IMR-90 (cell line): ENCODE data around the gene TEX2. TPM values are rescaled to one million over a fixed set of nuclear protein-coding genes. Genes with fewer than 3 reads are reported as not detected.

Experiments used
- ATAC-seq: fragments of 200-7000 bp; cut with Tn5 transposase; 2 replicates; pipeline ENCODE4 v1.9.1; 2020; ENCODE audit warnings: low read depth, mild to moderate bottlenecking, moderate library complexity
- BruUV-seq: library from RNA; stranded (reverse); fragments of 400-500 nt; replicated peaks from 2 replicates; lab custom pipeline; 2021; lab: Mats Ljungman, UMichigan
- CTCF ChIA-PET: fragments of 300-600 bp; formaldehyde crosslinking; extraction: SDS; loops from one replicate; lab custom pipeline; 2021; ENCODE audit warnings: antibody characterized with exemption; lab: Yijun Ruan, JAX
- POLR2A ChIA-PET: fragments of 300-600 bp; sonication (Branson Sonifier 250); formaldehyde crosslinking; loops from one replicate; lab custom pipeline; 2022; ENCODE audit warnings: antibody characterized with exemption; ENCODE audit not compliant: unreplicated experiment; lab: Charles Lee
- DNase-seq: peaks from one replicate; pipeline ENCODE4 v3.0.0; 2013
- H2AFZ ChIP-seq: replicated peaks from 2 replicates; pipeline ENCODE3; 2013; ENCODE audit warnings: low read length, mild to moderate bottlenecking; ENCODE audit not compliant: poor library complexity
- H2AK5ac ChIP-seq: 2 replicates; pipeline ENCODE4 v1.6.1; 2013; ENCODE audit warnings: low read depth, low read length, inconsistent platforms
- H2AK9ac ChIP-seq: replicated peaks from 2 replicates; pipeline ENCODE3; 2013; ENCODE audit warnings: mild to moderate bottlenecking, low read depth, low read length, moderate library complexity; ENCODE audit not compliant: poor library complexity
- H2BK120ac ChIP-seq: 2 replicates; pipeline ENCODE4 v1.6.1; 2013; ENCODE audit warnings: low read depth, low read length, inconsistent platforms
- H2BK15ac ChIP-seq: 3 replicates; pipeline ENCODE4 v1.6.1; 2013; ENCODE audit warnings: low read depth, low read length, inconsistent platforms
- H2BK20ac ChIP-seq: 2 replicates; pipeline ENCODE4 v1.6.1; 2013; ENCODE audit warnings: low read depth, mild to moderate bottlenecking, inconsistent platforms, low read length, moderate library complexity
- H2BK5ac ChIP-seq: 2 replicates; pipeline ENCODE4 v1.6.1; 2013; ENCODE audit warnings: mild to moderate bottlenecking, low read depth, low read length, inconsistent platforms; ENCODE audit not compliant: poor library complexity, severe bottlenecking
- H3K14ac ChIP-seq: replicated peaks from 2 replicates; pipeline ENCODE4 v1.6.1; 2013; ENCODE audit warnings: low read depth, low read length, inconsistent platforms
- H3K18ac ChIP-seq: 2 replicates; pipeline ENCODE4 v1.6.1; 2013; ENCODE audit warnings: low read depth, low read length, control low read depth
- H3K23ac ChIP-seq: 2 replicates; pipeline ENCODE4 v1.6.1; 2013; ENCODE audit warnings: low read depth, low read length, inconsistent platforms
- H3K27ac ChIP-seq: 2 replicates; pipeline ENCODE4 v1.5.1; 2013; ENCODE audit warnings: mild to moderate bottlenecking, control low read depth, low read length; ENCODE audit not compliant: insufficient read depth
- H3K27me3 ChIP-seq: 2 replicates; pipeline ENCODE4 v1.6.1; 2013; ENCODE audit warnings: low read length; ENCODE audit not compliant: control insufficient read depth, insufficient read depth
- H3K36me3 ChIP-seq: 2 replicates; pipeline ENCODE4 v1.6.1; 2013; ENCODE audit warnings: low read length, mixed read lengths; ENCODE audit not compliant: control insufficient read depth, insufficient read depth
- H3K4ac ChIP-seq: 2 replicates; pipeline ENCODE4 v1.6.1; 2013; ENCODE audit warnings: low read depth, low read length, inconsistent platforms
- H3K4me1 ChIP-seq: 2 replicates; pipeline ENCODE4 v1.6.1; 2013; ENCODE audit warnings: low read length, mixed read lengths; ENCODE audit not compliant: control insufficient read depth, insufficient read depth
- H3K4me2 ChIP-seq: 2 replicates; pipeline ENCODE4 v1.6.1; 2013; ENCODE audit warnings: low read depth, mild to moderate bottlenecking, control low read depth, low read length, moderate library complexity
- H3K4me3 ChIP-seq: 2 replicates; pipeline ENCODE4 v1.5.1; 2013; ENCODE audit warnings: low read depth, mild to moderate bottlenecking, control low read depth, low read length, moderate library complexity; ENCODE audit not compliant: insufficient read depth
- H3K56ac ChIP-seq: 2 replicates; pipeline ENCODE4 v1.6.1; 2013; ENCODE audit warnings: low read length, inconsistent platforms; ENCODE audit not compliant: insufficient read depth; ENCODE audit errors: extremely low read depth
- H3K79me1 ChIP-seq, 2 experiments: 2 replicates each; pipeline ENCODE4 v1.6.1; 2013; ENCODE audit warnings: low read length in 2 of 2, inconsistent platforms in 1 of 2, low read depth in 1 of 2
- H3K9ac ChIP-seq: 2 replicates; pipeline ENCODE4 v1.6.1; 2013; ENCODE audit warnings: low read depth, low read length, control low read depth
- H3K9me1 ChIP-seq: 2 replicates; pipeline ENCODE4 v1.6.1; 2013; ENCODE audit warnings: low read length, inconsistent platforms; ENCODE audit not compliant: insufficient read depth
- H3K9me3 ChIP-seq: 2 replicates; pipeline ENCODE4 v1.6.1; 2013; ENCODE audit warnings: low read length; ENCODE audit not compliant: control insufficient read depth, insufficient read depth
- H4K20me1 ChIP-seq: 2 replicates; pipeline ENCODE4 v1.6.1; 2013; ENCODE audit warnings: low read length, inconsistent platforms; ENCODE audit not compliant: insufficient read depth
- H4K5ac ChIP-seq: 2 replicates; pipeline ENCODE4 v1.6.1; 2013; ENCODE audit warnings: mild to moderate bottlenecking, low read depth, low read length, control low read depth
- H4K8ac ChIP-seq, 2 experiments: 2 replicates each; pipeline ENCODE4 v1.6.1; 2013; ENCODE audit warnings: low read depth in 2 of 2, low read length in 2 of 2, control low read depth in 1 of 2, inconsistent platforms in 1 of 2
- H4K91ac ChIP-seq: 2 replicates; pipeline ENCODE4 v1.6.1; 2013; ENCODE audit warnings: low read depth, low read length, inconsistent platforms; ENCODE audit not compliant: insufficient read depth
- BHLHE40 ChIP-seq: fragments of 150-350 bp; IDR thresholded peaks from 2 replicates; pipeline ENCODE4 v1.6.1; 2016; ENCODE audit warnings: mild to moderate bottlenecking, low read depth, low read length
- CEBPB ChIP-seq: IDR thresholded peaks from 2 replicates; pipeline ENCODE4 v1.6.1; 2012; ENCODE audit warnings: low read depth, low read length, improper control_type of control experiment
- CHD1 ChIP-seq: IDR thresholded peaks from 2 replicates; pipeline ENCODE4 v1.6.1; 2012; ENCODE audit warnings: low read depth, low read length, improper control_type of control experiment
- FOS ChIP-seq: fragments of 150-350 bp; IDR thresholded peaks from 2 replicates; pipeline ENCODE4 v1.6.1; 2016; ENCODE audit warnings: low read depth, low read length
- MAZ ChIP-seq: IDR thresholded peaks from 2 replicates; pipeline ENCODE4 v1.6.1; 2012; ENCODE audit warnings: low read depth, mild to moderate bottlenecking, low read length, improper control_type of control experiment, moderate library complexity, borderline replicate concordance
- MXI1 ChIP-seq: IDR thresholded peaks from 2 replicates; pipeline ENCODE4 v1.6.1; 2012; ENCODE audit warnings: low read depth, mild to moderate bottlenecking, low read length, moderate library complexity, borderline replicate concordance
- NFE2L2 ChIP-seq: fragments of 150-350 bp; IDR thresholded peaks from 2 replicates; pipeline ENCODE4 v1.6.1; 2016; ENCODE audit warnings: low read depth, mild to moderate bottlenecking, low read length
- POLR2A ChIP-seq: IDR thresholded peaks from 2 replicates; pipeline ENCODE4 v1.6.1; 2012; ENCODE audit warnings: mild to moderate bottlenecking, low read depth, low read length
- RAD21 ChIP-seq: IDR thresholded peaks from 2 replicates; pipeline ENCODE4 v1.6.1; 2012; ENCODE audit warnings: low read length, improper control_type of control experiment
- RCOR1 ChIP-seq: IDR thresholded peaks from 2 replicates; pipeline ENCODE4 v1.6.1; 2012; ENCODE audit warnings: mild to moderate bottlenecking, low read length, improper control_type of control experiment; ENCODE audit not compliant: insufficient replicate concordance
- SMC3 ChIP-seq: fragments of 150-350 bp; IDR thresholded peaks from 2 replicates; pipeline ENCODE4 v1.6.1; 2016; ENCODE audit warnings: low read depth, mild to moderate bottlenecking, antibody characterized with exemption, low read length, moderate library complexity
- WGBS, 2 experiments: methylation state at CpG; one replicate each; pipeline versions ENCODE4 v1.1.5 to v1.1.7; 2013; ENCODE audit warnings: missing lambda C conversion rate in 2 of 2; ENCODE audit not compliant: insufficient read length in 1 of 2; ENCODE audit errors: extremely low coverage in 2 of 2; 5-methylcytosine and 5-hydroxymethylcytosine counted together
- dilution Hi-C: fragments of 300-500 bp; cut with HindIII; formaldehyde crosslinking; loops from one replicate; pipeline ENCODE4 v1.14.3; 2018; ENCODE audit warnings: low sequenced_read_pairs; ENCODE audit not compliant: unreplicated experiment
- in situ Hi-C: fragments of 300-500 bp; cut with MboI; formaldehyde crosslinking; loops from 3 replicates; pipeline ENCODE4 v1.14.3; 2019; ENCODE audit warnings: low sequenced_read_pairs, inconsistent platforms, mixed read lengths
- intact Hi-C: fragments of 100-400 bp; cut with micrococcal nuclease; formaldehyde crosslinking; loops from 2 replicates; pipeline ENCODE4 v1.10.0; 2022
- polyA plus RNA-seq, 3 experiments: library from polyadenylated mRNA; depleted of rRNA; stranded (reverse); fragments of >200 nt; gene quantifications; 2 replicates each; pipeline ENCODE4 v1.2.3, GENCODE V29; 2012; ENCODE audit warnings: low replicate concordance in 1 of 3
- total RNA-seq: library from RNA; depleted of rRNA; stranded (reverse); fragments of >200 nt; gene quantifications from 2 replicates; pipeline ENCODE4 v1.2.3, GENCODE V29; 2012
- TF ChIP-seq, protein P1 (sequence below): conservative IDR thresholded peaks from 2 replicates; pipeline ENCODE4 v1.5.1; 2012; ENCODE audit warnings: mild to moderate bottlenecking, low read depth, low read length, improper control_type of control experiment

The TEX2 gene
- total and polyA plus RNA-seq, 2 of the 4 experiments (the other 2 are of a cell fraction), result 18.2 to 21.9 TPM

DNA sequence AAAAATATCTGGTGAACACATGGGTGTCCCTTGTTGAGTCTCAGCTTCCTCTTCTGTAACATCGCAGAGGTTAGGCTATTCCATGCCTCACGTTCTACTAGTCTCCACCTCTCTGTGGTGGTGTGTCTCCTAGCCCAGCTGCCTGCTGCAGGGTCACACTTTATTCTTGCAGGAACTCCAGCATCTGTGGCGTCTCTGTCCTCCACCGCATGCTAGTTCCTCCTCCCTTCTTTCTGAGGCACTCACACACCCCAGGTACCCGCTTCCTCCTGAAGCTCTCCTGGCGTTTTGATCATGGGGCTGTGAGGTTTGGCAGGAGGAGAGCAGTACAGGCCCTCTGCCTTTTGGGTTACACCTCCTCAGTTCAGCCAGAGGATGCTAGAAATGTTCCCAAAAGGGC is 9.9 kb upstream of the TEX2 start:
- peaks cover 11% of the 10 kb centered on the region for H3K9me3 ChIP-seq
- WGBS, 2 experiments, result no CpG with 5 or more reads among the region's 6 CpGs
- H3K14ac ChIP-seq, result no peak overlapping the region
- dilution Hi-C loops (no loop called here), intact Hi-C loops (no loop called here), in situ Hi-C loops (no loop called here)
- H2AK9ac ChIP-seq, result no peak overlapping the region
- BruUV-seq, result no TSS peak
- H3K36me3 ChIP-seq, result no peaks in the 10 kb centered on the region
- no peak overlapping the region for H3K4ac ChIP-seq
- H3K4me3 ChIP-seq, result no peak overlapping the region
- no peaks in the 10 kb centered on the region for H3K9me1 ChIP-seq
- H2BK20ac ChIP-seq, result no peak overlapping the region
- no peak overlapping the region for H3K23ac ChIP-seq
- ATAC-seq (no peak), DNase-seq (no peak)
- no peak overlapping the region for H3K56ac ChIP-seq
- no peak overlapping the region for H3K18ac ChIP-seq
- no peak overlapping the region for H2AK5ac ChIP-seq
- no peak overlapping the region for H3K9ac ChIP-seq
- no peak overlapping the region for H4K5ac ChIP-seq
- no peak overlapping the region for H3K4me2 ChIP-seq
- no peaks in the 10 kb centered on the region for H3K79me1 ChIP-seq
- H3K27ac ChIP-seq, result no peak overlapping the region
- POLR2A ChIA-PET, result no interaction called here
- H3K4me1 ChIP-seq, result no peaks in the 10 kb centered on the region
- TF ChIP-seq POLR2A (no peak), BHLHE40 (no peak), SMC3 (no peak), NFE2L2 (no peak), MXI1 (no peak), FOS (no peak), MAZ (no peak), RCOR1 (no peak), CHD1 (no peak), CEBPB (no peak), RAD21 (no peak)
- TF ChIP-seq, protein P1, sequence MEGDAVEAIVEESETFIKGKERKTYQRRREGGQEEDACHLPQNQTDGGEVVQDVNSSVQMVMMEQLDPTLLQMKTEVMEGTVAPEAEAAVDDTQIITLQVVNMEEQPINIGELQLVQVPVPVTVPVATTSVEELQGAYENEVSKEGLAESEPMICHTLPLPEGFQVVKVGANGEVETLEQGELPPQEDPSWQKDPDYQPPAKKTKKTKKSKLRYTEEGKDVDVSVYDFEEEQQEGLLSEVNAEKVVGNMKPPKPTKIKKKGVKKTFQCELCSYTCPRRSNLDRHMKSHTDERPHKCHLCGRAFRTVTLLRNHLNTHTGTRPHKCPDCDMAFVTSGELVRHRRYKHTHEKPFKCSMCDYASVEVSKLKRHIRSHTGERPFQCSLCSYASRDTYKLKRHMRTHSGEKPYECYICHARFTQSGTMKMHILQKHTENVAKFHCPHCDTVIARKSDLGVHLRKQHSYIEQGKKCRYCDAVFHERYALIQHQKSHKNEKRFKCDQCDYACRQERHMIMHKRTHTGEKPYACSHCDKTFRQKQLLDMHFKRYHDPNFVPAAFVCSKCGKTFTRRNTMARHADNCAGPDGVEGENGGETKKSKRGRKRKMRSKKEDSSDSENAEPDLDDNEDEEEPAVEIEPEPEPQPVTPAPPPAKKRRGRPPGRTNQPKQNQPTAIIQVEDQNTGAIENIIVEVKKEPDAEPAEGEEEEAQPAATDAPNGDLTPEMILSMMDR, result no peak
- no peak overlapping the region for H4K8ac ChIP-seq
- H4K20me1 ChIP-seq, result no peaks in the 10 kb centered on the region
- no peak overlapping the region for H2BK15ac ChIP-seq
- peaks cover 27% of the 10 kb centered on the region for H3K27me3 ChIP-seq
- H4K91ac ChIP-seq, result no peak overlapping the region
- H2AFZ ChIP-seq, result no peak overlapping the region
- CTCF ChIA-PET, result no interaction called here
- no peak overlapping the region for H2BK5ac ChIP-seq
- no peak overlapping the region for H2BK120ac ChIP-seq
